Tibial nerve (tissue), 4 donors: Measurements from ENCODE around the gene ROBO1.

Experiments
- EP300 ChIP-seq, 2 donors: sonication (generic); formaldehyde crosslinking; IDR thresholded peaks; one replicate each; pipeline ENCODE4 v1.6.1; 2017; ENCODE audit warnings: antibody characterized with exemption in 2 of 2, mild to moderate bottlenecking in 1 of 2
- POLR2A ChIP-seq, 2 donors: fragments of 450-650 bp; IDR thresholded peaks; one replicate each; pipeline ENCODE4 v1.6.1; 2017; ENCODE audit warnings: antibody characterized with exemption in 2 of 2, mild to moderate bottlenecking in 2 of 2, moderate library complexity in 2 of 2
- TF ChIP-seq, protein P1 (sequence below), 5 experiments: fragments of 200-600 bp in 3 of 5; fragments of 450-650 bp in 2 of 5; sonication (generic) in 3 of 5; IDR thresholded peaks; one replicate each; pipeline ENCODE4 v1.5.1; 2016 to 2019; ENCODE audit warnings: antibody characterized with exemption in 5 of 5, mild to moderate bottlenecking in 3 of 5, moderate library complexity in 2 of 5

DNA sequence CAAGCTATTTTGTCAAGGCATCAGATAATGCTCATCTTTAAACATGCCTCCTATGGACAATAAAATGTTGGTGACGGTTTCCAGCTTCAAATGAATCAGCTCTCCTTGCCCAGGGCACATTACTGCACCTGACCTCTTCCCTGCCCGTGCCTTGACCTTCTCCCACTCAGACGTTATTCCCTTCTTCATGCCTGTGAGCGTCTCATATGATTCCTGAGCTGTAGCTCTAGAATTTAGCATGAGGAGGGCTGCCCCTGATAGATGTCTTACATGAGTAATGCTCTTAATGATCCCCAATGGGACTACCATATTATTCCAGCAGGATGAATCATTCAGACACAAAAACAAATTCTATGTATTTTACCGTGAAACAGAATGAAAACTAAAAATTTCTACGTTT, 762.7 kb downstream of the ROBO1 start:
- TF ChIP-seq, protein P1, sequence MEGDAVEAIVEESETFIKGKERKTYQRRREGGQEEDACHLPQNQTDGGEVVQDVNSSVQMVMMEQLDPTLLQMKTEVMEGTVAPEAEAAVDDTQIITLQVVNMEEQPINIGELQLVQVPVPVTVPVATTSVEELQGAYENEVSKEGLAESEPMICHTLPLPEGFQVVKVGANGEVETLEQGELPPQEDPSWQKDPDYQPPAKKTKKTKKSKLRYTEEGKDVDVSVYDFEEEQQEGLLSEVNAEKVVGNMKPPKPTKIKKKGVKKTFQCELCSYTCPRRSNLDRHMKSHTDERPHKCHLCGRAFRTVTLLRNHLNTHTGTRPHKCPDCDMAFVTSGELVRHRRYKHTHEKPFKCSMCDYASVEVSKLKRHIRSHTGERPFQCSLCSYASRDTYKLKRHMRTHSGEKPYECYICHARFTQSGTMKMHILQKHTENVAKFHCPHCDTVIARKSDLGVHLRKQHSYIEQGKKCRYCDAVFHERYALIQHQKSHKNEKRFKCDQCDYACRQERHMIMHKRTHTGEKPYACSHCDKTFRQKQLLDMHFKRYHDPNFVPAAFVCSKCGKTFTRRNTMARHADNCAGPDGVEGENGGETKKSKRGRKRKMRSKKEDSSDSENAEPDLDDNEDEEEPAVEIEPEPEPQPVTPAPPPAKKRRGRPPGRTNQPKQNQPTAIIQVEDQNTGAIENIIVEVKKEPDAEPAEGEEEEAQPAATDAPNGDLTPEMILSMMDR (IDR thresholded peaks at IDR 0.05) = no peak
- TF ChIP-seq POLR2A (IDR thresholded peaks at IDR 0.05) (no peak), EP300 (IDR thresholded peaks at IDR 0.05) (no peak)
